H1 (cell line): Measurements from ENCODE around the gene ARHGEF4. TPM values are rescaled to one million over a fixed set of nuclear protein-coding genes. Genes with fewer than 3 reads are reported as not detected.

Experiments used
- BACH1 ChIP-seq: IDR thresholded peaks from 2 replicates; pipeline ENCODE4 v1.6.1; 2012; ENCODE audit warnings: low read length, improper control_type of control experiment
- CHD7 ChIP-seq: fragments of 300-600 bp; sonication (generic); IDR thresholded peaks from 2 replicates; pipeline ENCODE4 v1.7.1; 2012; ENCODE audit warnings: low read length, moderate library complexity, mild to moderate bottlenecking, inconsistent platforms; ENCODE audit not compliant: insufficient replicate concordance
- JUN ChIP-seq: IDR thresholded peaks from 2 replicates; pipeline ENCODE4 v1.6.1; 2011; ENCODE audit warnings: low read depth, mild to moderate bottlenecking, improper control_type of control experiment, low read length
- RFX5 ChIP-seq: IDR thresholded peaks from 2 replicates; pipeline ENCODE4 v1.6.1; 2011; ENCODE audit warnings: low read depth, low read length, improper control_type of control experiment, borderline replicate concordance
- RNF2 ChIP-seq: fragments of 200-900, 300-1000 bp; sonication (generic); IDR thresholded peaks from 2 replicates; pipeline ENCODE4 v1.7.1; 2016; ENCODE audit warnings: borderline replicate concordance, low read depth, mild to moderate bottlenecking, antibody characterized with exemption, low read length; ENCODE audit not compliant: poor library complexity, severe bottlenecking; ENCODE audit errors: missing control alignments
- SIX5 ChIP-seq: IDR thresholded peaks from 2 replicates; pipeline ENCODE4 v1.6.1; 2011; ENCODE audit warnings: mild to moderate bottlenecking, low read depth, low read length
- TEAD4 ChIP-seq: IDR thresholded peaks from 2 replicates; pipeline ENCODE4 v1.6.1; 2012; ENCODE audit warnings: low read depth, low read length, inconsistent platforms, mixed read lengths
- YY1 ChIP-seq: IDR thresholded peaks from 2 replicates; pipeline ENCODE4 v1.6.1; 2011; ENCODE audit warnings: low read depth, mild to moderate bottlenecking, low read length
- polyA plus RNA-seq, 7 experiments: library from polyadenylated mRNA; depleted of rRNA in 3 of 7; stranded (reverse) in 5 of 7; unstranded in 2 of 7; fragments of >200 nt in 5 of 7; fragments of 200-250 nt in 2 of 7; gene quantifications; 1 replicate in 5 of 7; 2 replicates in 1 of 7; 4 replicates in 1 of 7; pipeline versions ENCODE4 v1.2.1 to v1.2.3, GENCODE V29; 2011 to 2013; ENCODE audit warnings: missing spikeins in 2 of 7, mixed read lengths in 2 of 7
- total RNA-seq: library from RNA; stranded (reverse); fragmentation: NEBNext Ultra II Directional; extraction: Animal tissue kit (Norgen Biotek cat#: 25700); gene quantifications from 2 replicates; pipeline ENCODE4 v1.2.1, GENCODE V29; 2021

Gene ARHGEF4
- total and polyA plus RNA-seq, 2 of the 8 experiments (the other 6 are each of a cell fraction or from before 2014, with no cell fraction given) = 10.6 to 14.6 TPM

GRCh38 chr2:131064589-131065512 is 228.1 kb downstream of the ARHGEF4 start (continued):
- TF ChIP-seq RFX5 (no peak), BACH1 (no peak), TEAD4 (no peak), CHD7 (no peak), RNF2 (no peak), YY1 (no peak), JUN (no peak), SIX5 (no peak)
- TF ChIP-seq, all 59 proteins: peak for 0
